Lung (tissue), 12 donors: ENCODE measurements around the gene FCMR. TPM values are rescaled to one million over a fixed set of nuclear protein-coding genes. Genes with fewer than 3 reads are reported as not detected.

Experiments
- ATAC-seq: fragments of 200-7000 bp; cut with Tn5 transposase; one replicate; pipeline ENCODE4 v1.9.1; 2020; ENCODE audit warnings: moderate number of reproducible peaks; ENCODE audit not compliant: insufficient read depth, low FRiP score
- DNase-seq, 3 donors: peaks; one replicate each; pipeline ENCODE4 v3.0.0-alpha.2; 2013 to 2017
- H3K27ac ChIP-seq, 2 donors: one replicate each; pipeline ENCODE4 v1.5.1; 2013; ENCODE audit warnings: mild to moderate bottlenecking in 2 of 2, moderate library complexity in 2 of 2, control low read depth in 1 of 2, inconsistent platforms in 1 of 2, low read depth in 1 of 2, low read length in 1 of 2
- H3K27me3 ChIP-seq, 3 donors: one replicate each; pipeline ENCODE4 v1.5.1; 2013; ENCODE audit warnings: low read length in 2 of 3; ENCODE audit not compliant: control insufficient read depth in 3 of 3, insufficient read depth in 3 of 3
- H3K36me3 ChIP-seq, 4 donors: one replicate each; pipeline ENCODE4 v1.5.1; 2013; ENCODE audit warnings: low read length in 4 of 4, mild to moderate bottlenecking in 1 of 4, moderate library complexity in 1 of 4; ENCODE audit not compliant: control insufficient read depth in 4 of 4, insufficient read depth in 4 of 4
- H3K4me1 ChIP-seq, 5 donors: one replicate each; pipeline ENCODE4 v1.5.1; 2013; ENCODE audit warnings: low read length in 5 of 5, mild to moderate bottlenecking in 2 of 5, moderate library complexity in 1 of 5; ENCODE audit not compliant: control insufficient read depth in 5 of 5, insufficient read depth in 5 of 5
- H3K4me3 ChIP-seq: one replicate; pipeline ENCODE4 v1.5.1; 2013; ENCODE audit warnings: mild to moderate bottlenecking, control low read depth, moderate library complexity
- H3K9ac ChIP-seq, 2 donors: one replicate each; pipeline ENCODE4 v1.5.1; 2013; ENCODE audit warnings: low read length in 2 of 2, control low read depth in 1 of 2; ENCODE audit not compliant: insufficient read depth in 1 of 2
- H3K9me3 ChIP-seq, 4 donors: one replicate each; pipeline ENCODE4 v1.5.1; 2013; ENCODE audit warnings: low read length in 3 of 4, mild to moderate bottlenecking in 1 of 4, moderate library complexity in 1 of 4; ENCODE audit not compliant: control insufficient read depth in 4 of 4, insufficient read depth in 3 of 4
- CTCF ChIP-seq: IDR thresholded peaks from 2 replicates; pipeline ENCODE4 v1.5.1; 2012; ENCODE audit warnings: mild to moderate bottlenecking; ENCODE audit errors: control extremely low read depth, extremely low read depth
- WGBS, 2 donors: extraction: QIAGEN DNeasy Blood & Tissue Kit; methylation state at CpG; one replicate each; pipeline ENCODE4 v1.1.7; 2013; 5-methylcytosine and 5-hydroxymethylcytosine counted together
- polyA plus RNA-seq, 2 donors: library from polyadenylated mRNA; stranded (reverse); fragments of 200-250 nt; gene quantifications; one replicate each; pipeline ENCODE4 v1.2.1, GENCODE V29; 2013
- total RNA-seq, 2 donors: library from RNA; depleted of rRNA in 1 of 2; stranded (reverse); fragments of >200 nt in 1 of 2; gene quantifications; one replicate each; pipeline ENCODE4 v1.2.1, GENCODE V29; 2014 to 2021
- donor health status: control.
- donor health status: control.
- donor health status: Bipolar disorder and iron deficiency.
- donor health status: healthy.
- donor health status: DM: yes; HTN: yes; CAD: no.

FCMR gene
- total and polyA plus RNA-seq, 4 donors: 3.6 to 13.3 (median 9.5) TPM

GRCh38 chr1:206960676-206961386, 39.1 kb upstream of the FCMR start:
- ATAC-seq (no peak), DNase-seq (no peak)
- TF ChIP-seq CTCF: no peak
- no peak overlapping the region for H3K27ac ChIP-seq
- H3K9me3 ChIP-seq: peaks cover 0 to 2% (median 0%) of the 10 kb centered on the region in 4 donors
- H3K36me3 ChIP-seq: no peaks in the 10 kb centered on the region
- 94 to 99% methylated on average over 6 of the region's 6 CpGs for WGBS, 2 donors
- H3K9ac ChIP-seq: no peak overlapping the region
- no peak overlapping the region for H3K4me3 ChIP-seq
- H3K4me1 ChIP-seq: peaks cover 0 to 6% (median 0%) of the 10 kb centered on the region in 5 donors
- H3K27me3 ChIP-seq: no peaks in the 10 kb centered on the region

GRCh38 chr1:206958144-206958543, 36.4 kb upstream of the FCMR start:
- ATAC-seq: no peak
- Histone ChIP-seq H3K4me1 (peaks cover 0 to 13% (median 3%) of the 10 kb centered on the region in 5 donors), H3K27ac (no peak overlapping the region), H3K9ac (no peak overlapping the region), H3K27me3 (no peaks in the 10 kb centered on the region), H3K36me3 (no peaks in the 10 kb centered on the region), H3K9me3 (peaks cover 0 to 2% (median 0%) of the 10 kb centered on the region in 4 donors), H3K4me3 (no peak overlapping the region)
- 78 to 92% methylated on average over 2 of the region's 2 CpGs for WGBS, 2 donors
- DNase-seq: no peak
- no peak for TF ChIP-seq CTCF

- H3K9ac ChIP-seq: no peak overlapping the region
- ATAC-seq (no peak), DNase-seq (no peak)
- H3K27me3 ChIP-seq: no peaks in the 10 kb centered on the region
- TF ChIP-seq CTCF: no peak
- no peaks in the 10 kb centered on the region for H3K36me3 ChIP-seq
- H3K4me1 ChIP-seq: peaks cover 0 to 13% (median 3%) of the 10 kb centered on the region in 5 donors
- peaks cover 0 to 2% (median 0%) of the 10 kb centered on the region in 4 donors for H3K9me3 ChIP-seq
- 87 to 89% methylated on average over 5 of the region's 5 CpGs for WGBS, 2 donors
- H3K4me3 ChIP-seq: no peak overlapping the region
- H3K27ac ChIP-seq: no peak overlapping the region
These were observed 35.9 kb upstream of the FCMR start for GRCh38 chr1:206957639-206958038.
